Glutamatergic neuron (in vitro differentiated cells): ENCODE results near the gene OR2H2. TPM values are rescaled to one million over a fixed set of nuclear protein-coding genes. Genes with fewer than 3 reads are reported as not detected.

ENCODE experiments used
- DNase-seq: peaks from one replicate; pipeline ENCODE4 v3.0.0; 2022
- H3K27ac Mint-ChIP-seq: one replicate; pipeline ENCODE4 v1.8.0; 2020; ENCODE audit warnings: mild to moderate bottlenecking, mixed read lengths, inconsistent platforms; ENCODE audit not compliant: unreplicated experiment
- H3K27me3 Mint-ChIP-seq: one replicate; pipeline ENCODE4 v1.8.0; 2020; ENCODE audit warnings: mild to moderate bottlenecking, moderate library complexity, mixed read lengths, inconsistent platforms; ENCODE audit not compliant: unreplicated experiment
- H3K36me3 Mint-ChIP-seq: one replicate; pipeline ENCODE4 v1.8.0; 2020; ENCODE audit warnings: mild to moderate bottlenecking, mixed read lengths, inconsistent platforms; ENCODE audit not compliant: unreplicated experiment
- H3K4me1 Mint-ChIP-seq: one replicate; pipeline ENCODE4 v1.8.0; 2020; ENCODE audit warnings: mild to moderate bottlenecking, low read depth, mixed read lengths, inconsistent platforms; ENCODE audit not compliant: unreplicated experiment
- H3K4me3 Mint-ChIP-seq: one replicate; pipeline ENCODE4 v1.8.0; 2020; ENCODE audit warnings: mild to moderate bottlenecking, mixed read lengths, inconsistent platforms; ENCODE audit not compliant: unreplicated experiment
- H3K9me3 Mint-ChIP-seq: one replicate; pipeline ENCODE4 v1.8.0; 2020; ENCODE audit warnings: mild to moderate bottlenecking, moderate library complexity, mixed read lengths, inconsistent platforms; ENCODE audit not compliant: unreplicated experiment
- CTCF ChIP-seq: fragments of 200-600 bp; sonication (generic); IDR thresholded peaks from one replicate; pipeline ENCODE4 v1.5.0; 2021; ENCODE audit not compliant: partially characterized antibody, unreplicated experiment
- total RNA-seq: library from RNA; stranded (reverse); fragmentation: NEBNext Ultra II Directional; extraction: Animal tissue kit (Norgen Biotek cat#: 25700); gene quantifications from one replicate; pipeline ENCODE4 v1.2.1, GENCODE V29; 2021; ENCODE audit not compliant: unreplicated experiment

The OR2H2 gene
- total RNA-seq, 1 donor from 2014 or later, result not detected

GRCh38 chr6:29561091-29561490 lies 23.8 kb upstream of the OR2H2 start:
- no peak for TF ChIP-seq CTCF
- H3K27ac Mint-ChIP-seq, result no peak overlapping the region
- H3K36me3 Mint-ChIP-seq, result no peaks in the 10 kb centered on the region
- peaks cover 6% of the 10 kb centered on the region for H3K27me3 Mint-ChIP-seq
- H3K4me3 Mint-ChIP-seq, result no peak overlapping the region
- no peaks in the 10 kb centered on the region for H3K4me1 Mint-ChIP-seq
- no peak for DNase-seq
- H3K9me3 Mint-ChIP-seq, result no peaks in the 10 kb centered on the region

GRCh38 chr6:29561606-29562181 lies 23.2 kb upstream of the OR2H2 start:
- H3K36me3 Mint-ChIP-seq, result no peaks in the 10 kb centered on the region
- peaks cover 3% of the 10 kb centered on the region for H3K27me3 Mint-ChIP-seq
- no peak for DNase-seq
- no peaks in the 10 kb centered on the region for H3K4me1 Mint-ChIP-seq
- no peaks in the 10 kb centered on the region for H3K9me3 Mint-ChIP-seq
- no peak overlapping the region for H3K27ac Mint-ChIP-seq
- no peak overlapping the region for H3K4me3 Mint-ChIP-seq
- no peak for TF ChIP-seq CTCF

- no peaks in the 10 kb centered on the region for H3K4me1 Mint-ChIP-seq
- H3K9me3 Mint-ChIP-seq, result no peaks in the 10 kb centered on the region
- H3K4me3 Mint-ChIP-seq, result no peak overlapping the region
- no peak for TF ChIP-seq CTCF
- no peaks in the 10 kb centered on the region for H3K36me3 Mint-ChIP-seq
- peaks cover 4% of the 10 kb centered on the region for H3K27me3 Mint-ChIP-seq
- no peak for DNase-seq
- no peak overlapping the region for H3K27ac Mint-ChIP-seq
Observed at GRCh38 chr6:29563435-29563965, 21.4 kb upstream of the OR2H2 start.

GRCh38 chr6:29564875-29565274 lies 20.0 kb upstream of the OR2H2 start:
- H3K4me3 Mint-ChIP-seq, result no peak overlapping the region
- H3K27ac Mint-ChIP-seq, result no peak overlapping the region
- peaks cover 4% of the 10 kb centered on the region for H3K27me3 Mint-ChIP-seq
- no peaks in the 10 kb centered on the region for H3K36me3 Mint-ChIP-seq
- no peak for DNase-seq
- no peak for TF ChIP-seq CTCF
- no peaks in the 10 kb centered on the region for H3K9me3 Mint-ChIP-seq
- H3K4me1 Mint-ChIP-seq, result no peaks in the 10 kb centered on the region

GRCh38 chr6:29566856-29567255 lies 18.1 kb upstream of the OR2H2 start:
- no peak for TF ChIP-seq CTCF
- H3K27ac Mint-ChIP-seq, result no peak overlapping the region
- no peaks in the 10 kb centered on the region for H3K9me3 Mint-ChIP-seq
- DNase-seq, result no peak
- peaks cover 2% of the 10 kb centered on the region for H3K27me3 Mint-ChIP-seq
- H3K4me1 Mint-ChIP-seq, result no peaks in the 10 kb centered on the region
- H3K4me3 Mint-ChIP-seq, result no peak overlapping the region
- no peaks in the 10 kb centered on the region for H3K36me3 Mint-ChIP-seq
